Ishikawa (cell line): ENCODE measurements around the gene SLC6A14.

Experiments
- CEBPB ChIP-seq: IDR thresholded peaks from 2 replicates; pipeline ENCODE4 v1.6.1; 2012
- CREB1 ChIP-seq: IDR thresholded peaks from 2 replicates; pipeline ENCODE4 v1.6.1; 2012; ENCODE audit warnings: low read depth
- EGR1 ChIP-seq: IDR thresholded peaks from 2 replicates; pipeline ENCODE4 v1.6.1; 2012
- EP300 ChIP-seq: IDR thresholded peaks from 2 replicates; pipeline ENCODE4 v1.6.1; 2012; ENCODE audit warnings: borderline replicate concordance
- FOXM1 ChIP-seq: IDR thresholded peaks from 2 replicates; pipeline ENCODE4 v1.6.1; 2012; ENCODE audit warnings: low read depth, borderline replicate concordance
- NFIC ChIP-seq: IDR thresholded peaks from 2 replicates; pipeline ENCODE4 v1.6.1; 2012
- RAD21 ChIP-seq: IDR thresholded peaks from 2 replicates; pipeline ENCODE4 v1.6.1; 2012; ENCODE audit warnings: low read depth
- TAF1 ChIP-seq: IDR thresholded peaks from 2 replicates; pipeline ENCODE4 v1.6.1; 2012; ENCODE audit warnings: low read depth, mild to moderate bottlenecking
- TCF12 ChIP-seq: IDR thresholded peaks from 2 replicates; pipeline ENCODE4 v1.6.1; 2012; ENCODE audit warnings: low read depth
- TEAD4 ChIP-seq: IDR thresholded peaks from 2 replicates; pipeline ENCODE4 v1.6.1; 2012
- USF1 ChIP-seq: IDR thresholded peaks from 2 replicates; pipeline ENCODE4 v1.6.1; 2012
- YY1 ChIP-seq: IDR thresholded peaks from 2 replicates; pipeline ENCODE4 v1.6.1; 2012; ENCODE audit warnings: low read depth
- ZBTB7A ChIP-seq: IDR thresholded peaks from 2 replicates; pipeline ENCODE4 v1.6.1; 2012; ENCODE audit warnings: low read depth
- TF ChIP-seq, protein P1 (sequence below): IDR thresholded peaks from 2 replicates; pipeline ENCODE4 v1.6.1; 2012
- TF ChIP-seq, protein P2 (sequence below): IDR thresholded peaks from 2 replicates; pipeline ENCODE4 v1.6.1; 2012; ENCODE audit warnings: low read depth, mild to moderate bottlenecking

Gene SLC6A14

DNA sequence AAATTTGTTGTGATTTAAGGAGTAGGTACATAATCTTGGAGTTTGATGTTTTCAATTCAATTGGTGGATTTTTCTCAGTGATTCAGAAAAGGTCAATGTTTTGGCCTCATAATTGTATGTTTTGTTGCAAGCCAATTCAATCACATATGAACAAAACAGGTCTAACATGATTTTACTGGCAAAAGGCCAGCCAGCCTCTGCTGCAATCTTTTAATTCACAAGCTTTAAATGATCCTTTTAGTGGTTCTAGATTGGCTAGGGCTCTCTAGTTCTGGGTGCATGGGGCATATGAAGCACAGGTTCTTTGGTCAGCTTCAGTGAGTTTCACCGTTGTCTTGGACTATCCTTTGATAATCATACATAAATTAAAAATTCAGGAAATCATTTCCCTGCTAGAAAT lies 19.2 kb upstream of the SLC6A14 start:
- TF ChIP-seq USF1 (no peak), FOXM1 (no peak), NFIC (0 out of 2 replicates have a peak, but pooled peaks have one; percentile 10)

- no peak for TF ChIP-seq YY1
- no peak for TF ChIP-seq FOXM1
- TF ChIP-seq ZBTB7A = no peak
- TF ChIP-seq NFIC = no peak
These were observed 18.4 kb upstream of the SLC6A14 start for GRCh38 chrX:116417968-116418367.

- TF ChIP-seq YY1 (no peak), CREB1 (no peak), CEBPB (no peak), NFIC (no peak), FOXM1 (no peak), TAF1 (no peak), EGR1 (no peak), TEAD4 (no peak), TCF12 (no peak)
- TF ChIP-seq, protein P1, sequence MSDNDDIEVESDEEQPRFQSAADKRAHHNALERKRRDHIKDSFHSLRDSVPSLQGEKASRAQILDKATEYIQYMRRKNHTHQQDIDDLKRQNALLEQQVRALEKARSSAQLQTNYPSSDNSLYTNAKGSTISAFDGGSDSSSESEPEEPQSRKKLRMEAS = no peak
These were observed 8.4 kb upstream of the SLC6A14 start for GRCh38 chrX:116427978-116428377.

- TF ChIP-seq ZBTB7A (no peak), FOXM1 (no peak), CEBPB (no peak), TEAD4 (no peak), TCF12 (no peak), YY1 (no peak)
- TF ChIP-seq, protein P2, sequence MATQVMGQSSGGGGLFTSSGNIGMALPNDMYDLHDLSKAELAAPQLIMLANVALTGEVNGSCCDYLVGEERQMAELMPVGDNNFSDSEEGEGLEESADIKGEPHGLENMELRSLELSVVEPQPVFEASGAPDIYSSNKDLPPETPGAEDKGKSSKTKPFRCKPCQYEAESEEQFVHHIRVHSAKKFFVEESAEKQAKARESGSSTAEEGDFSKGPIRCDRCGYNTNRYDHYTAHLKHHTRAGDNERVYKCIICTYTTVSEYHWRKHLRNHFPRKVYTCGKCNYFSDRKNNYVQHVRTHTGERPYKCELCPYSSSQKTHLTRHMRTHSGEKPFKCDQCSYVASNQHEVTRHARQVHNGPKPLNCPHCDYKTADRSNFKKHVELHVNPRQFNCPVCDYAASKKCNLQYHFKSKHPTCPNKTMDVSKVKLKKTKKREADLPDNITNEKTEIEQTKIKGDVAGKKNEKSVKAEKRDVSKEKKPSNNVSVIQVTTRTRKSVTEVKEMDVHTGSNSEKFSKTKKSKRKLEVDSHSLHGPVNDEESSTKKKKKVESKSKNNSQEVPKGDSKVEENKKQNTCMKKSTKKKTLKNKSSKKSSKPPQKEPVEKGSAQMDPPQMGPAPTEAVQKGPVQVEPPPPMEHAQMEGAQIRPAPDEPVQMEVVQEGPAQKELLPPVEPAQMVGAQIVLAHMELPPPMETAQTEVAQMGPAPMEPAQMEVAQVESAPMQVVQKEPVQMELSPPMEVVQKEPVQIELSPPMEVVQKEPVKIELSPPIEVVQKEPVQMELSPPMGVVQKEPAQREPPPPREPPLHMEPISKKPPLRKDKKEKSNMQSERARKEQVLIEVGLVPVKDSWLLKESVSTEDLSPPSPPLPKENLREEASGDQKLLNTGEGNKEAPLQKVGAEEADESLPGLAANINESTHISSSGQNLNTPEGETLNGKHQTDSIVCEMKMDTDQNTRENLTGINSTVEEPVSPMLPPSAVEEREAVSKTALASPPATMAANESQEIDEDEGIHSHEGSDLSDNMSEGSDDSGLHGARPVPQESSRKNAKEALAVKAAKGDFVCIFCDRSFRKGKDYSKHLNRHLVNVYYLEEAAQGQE = no peak
These were observed 809 bp upstream of the SLC6A14 start for GRCh38 chrX:116435597-116435996.

- TF ChIP-seq RAD21 (no peak), USF1 (no peak), ZBTB7A (no peak), TCF12 (no peak), TEAD4 (no peak), FOXM1 (no peak), EP300 (no peak), CEBPB (no peak), NFIC (no peak), TAF1 (no peak), YY1 (no peak), CREB1 (no peak), EGR1 (no peak)
- TF ChIP-seq, protein P1 = no peak
- TF ChIP-seq, protein P2 = no peak
These were observed 12.8 kb downstream of the SLC6A14 start for GRCh38 chrX:116449156-116449555.

DNA sequence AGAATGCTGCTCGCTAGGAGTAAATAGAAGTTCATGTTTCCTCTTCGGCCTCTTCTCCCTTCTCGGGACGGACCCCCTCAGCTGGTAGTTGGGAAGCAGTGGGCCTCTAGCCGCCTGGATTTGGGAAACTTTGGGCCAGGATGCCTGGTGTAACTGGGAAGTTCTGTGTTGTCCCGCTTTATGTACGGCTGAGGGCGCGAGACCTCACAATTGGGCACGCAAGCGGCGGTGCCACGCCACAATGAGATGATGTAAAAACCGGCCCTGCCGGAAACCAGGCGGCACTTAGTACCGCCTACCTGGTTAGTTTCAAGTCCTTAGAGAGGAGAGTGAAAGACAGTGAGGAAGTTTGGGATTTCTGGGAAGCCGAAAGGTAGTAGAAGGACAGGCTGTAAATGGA lies 26.4 kb downstream of the SLC6A14 start, which contains the start of gene CT83:
Gene CT83, minus strand, starts transcription at position 155 of the 400 bp plus-strand sequence. Its CDS starts 120 bp downstream, at position 35.
- TF ChIP-seq NFIC = no peak
- TF ChIP-seq TAF1 = no peak

DNA sequence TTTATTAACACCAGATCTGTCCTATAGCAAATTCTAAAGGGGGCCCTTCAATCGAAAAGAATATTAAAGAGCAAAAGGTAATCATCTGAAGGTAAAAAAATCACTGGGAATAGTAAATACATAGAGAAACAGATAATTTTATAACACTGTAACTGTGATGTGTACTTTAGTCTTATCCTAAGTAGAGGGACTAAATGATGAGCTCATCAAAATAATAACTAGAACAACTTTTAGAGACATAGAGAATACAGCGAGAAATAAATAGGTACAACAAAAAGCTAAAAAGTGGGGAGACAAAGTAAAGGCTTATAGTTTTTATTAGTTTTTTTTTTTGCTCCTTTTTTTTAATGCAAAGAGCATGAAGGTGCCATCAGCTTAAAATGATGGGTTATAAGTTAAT lies 43.7 kb downstream of the SLC6A14 start:
- TF ChIP-seq CEBPB = no peak
- TF ChIP-seq, protein P2 = no peak
